Body of pancreas (tissue), 4 donors: ENCODE measurements around the gene AGBL4.
"Not testable (repeated sequence)": the region's sequence is repeated elsewhere in the genome, so short reads cannot be mapped to it uniquely, and the experiment has no call there.

Source experiments
- POLR2A ChIP-seq, 3 donors: fragments of 450-650 bp; IDR thresholded peaks; one replicate each; pipeline ENCODE4 v1.6.1; 2016; ENCODE audit warnings: antibody characterized with exemption in 3 of 3, mild to moderate bottlenecking in 2 of 3
- TF ChIP-seq, protein P1 (sequence below), 7 experiments: fragments of 450-650 bp in 4 of 7; fragments of 200-600 bp in 3 of 7; sonication (generic) in 3 of 7; IDR thresholded peaks; one replicate each; pipeline ENCODE4 v1.5.1; 2016 to 2019; ENCODE audit warnings: antibody characterized with exemption in 7 of 7

DNA sequence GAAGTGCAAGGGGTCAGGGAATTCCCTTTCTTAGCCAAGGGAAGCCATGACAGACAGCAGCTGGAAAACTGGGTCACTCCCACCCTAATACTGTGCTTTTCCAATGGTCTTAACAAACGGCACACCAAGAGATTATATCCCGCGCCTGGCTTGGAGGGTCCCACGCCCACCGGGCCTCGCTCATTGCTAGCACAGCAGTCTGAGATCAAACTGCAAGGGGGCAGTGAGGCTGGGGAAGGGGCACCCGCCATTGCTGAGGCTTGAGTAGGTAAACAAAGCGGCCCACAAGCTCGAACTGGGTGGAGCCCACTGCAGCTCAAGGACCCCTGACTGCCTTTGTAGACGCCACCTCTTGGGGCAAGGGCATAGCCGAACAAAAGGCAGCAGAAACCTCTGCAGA lies 108.5 kb downstream of the AGBL4 start:
- TF ChIP-seq, protein P1, sequence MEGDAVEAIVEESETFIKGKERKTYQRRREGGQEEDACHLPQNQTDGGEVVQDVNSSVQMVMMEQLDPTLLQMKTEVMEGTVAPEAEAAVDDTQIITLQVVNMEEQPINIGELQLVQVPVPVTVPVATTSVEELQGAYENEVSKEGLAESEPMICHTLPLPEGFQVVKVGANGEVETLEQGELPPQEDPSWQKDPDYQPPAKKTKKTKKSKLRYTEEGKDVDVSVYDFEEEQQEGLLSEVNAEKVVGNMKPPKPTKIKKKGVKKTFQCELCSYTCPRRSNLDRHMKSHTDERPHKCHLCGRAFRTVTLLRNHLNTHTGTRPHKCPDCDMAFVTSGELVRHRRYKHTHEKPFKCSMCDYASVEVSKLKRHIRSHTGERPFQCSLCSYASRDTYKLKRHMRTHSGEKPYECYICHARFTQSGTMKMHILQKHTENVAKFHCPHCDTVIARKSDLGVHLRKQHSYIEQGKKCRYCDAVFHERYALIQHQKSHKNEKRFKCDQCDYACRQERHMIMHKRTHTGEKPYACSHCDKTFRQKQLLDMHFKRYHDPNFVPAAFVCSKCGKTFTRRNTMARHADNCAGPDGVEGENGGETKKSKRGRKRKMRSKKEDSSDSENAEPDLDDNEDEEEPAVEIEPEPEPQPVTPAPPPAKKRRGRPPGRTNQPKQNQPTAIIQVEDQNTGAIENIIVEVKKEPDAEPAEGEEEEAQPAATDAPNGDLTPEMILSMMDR (IDR thresholded peaks at IDR 0.05), result not testable (repeated sequence)
- TF ChIP-seq POLR2A (IDR thresholded peaks at IDR 0.05), result not testable (repeated sequence)
